NAMALWA (cell line): ENCODE results near the gene PRR20B.
"Not testable (repeated sequence)": the region's sequence is repeated elsewhere in the genome, so short reads cannot be mapped to it uniquely, and the experiment has no call there.

Experiments used
- DNase-seq: peaks from one replicate; pipeline ENCODE4 v3.0.0-alpha.2; 2015; ENCODE audit warnings: low spot score

The PRR20B gene

GRCh38 chr13:57147188-57147587 is at the start of gene PRR20B:
Gene PRR20B, plus strand, starts transcription at chr13:57147488. Its CDS starts 387 bp downstream, at chr13:57147875.
- DNase-seq: not testable (repeated sequence)

GRCh38 chr13:57114945-57115344 is 32.3 kb upstream of the PRR20B start:
- no peak for DNase-seq

- DNase-seq: no peak
Observed at GRCh38 chr13:57123681-57124080, 23.6 kb upstream of the PRR20B start.

- no peak for DNase-seq
Observed at GRCh38 chr13:57128909-57129308, 18.4 kb upstream of the PRR20B start.

- DNase-seq: no peak
Observed at GRCh38 chr13:57136093-57136492, 11.2 kb upstream of the PRR20B start.

- no peak for DNase-seq
Observed at GRCh38 chr13:57137585-57137984, 9.7 kb upstream of the PRR20B start.

GRCh38 chr13:57138988-57139387 is 8.3 kb upstream of the PRR20B start:
- DNase-seq: no peak

- DNase-seq: not testable (repeated sequence)
Observed at GRCh38 chr13:57139781-57140180, 7.5 kb upstream of the PRR20B start.

- DNase-seq: not testable (repeated sequence)
Observed at GRCh38 chr13:57140235-57140968, 6.9 kb upstream of the PRR20B start, which contains the start of gene PRR20A. Gene PRR20A, plus strand, starts transcription at chr13:57140918. Its CDS starts 387 bp downstream, at chr13:57141305.

- DNase-seq: not testable (repeated sequence)
Observed at GRCh38 chr13:57148106-57148505, 818 bp downstream of the PRR20B start.

- DNase-seq: not testable (repeated sequence)
Observed at GRCh38 chr13:57153761-57154160, 6.5 kb downstream of the PRR20B start, which contains the start of gene PRR20C. Gene PRR20C, plus strand, starts transcription at chr13:57154061. Its CDS starts 387 bp downstream, at chr13:57154448.

GRCh38 chr13:57160332-57160731 is 13.0 kb downstream of the PRR20B start, which contains the start of gene PRR20D:
Gene PRR20D, plus strand, starts transcription at chr13:57160632. Its CDS starts 387 bp downstream, at chr13:57161019.
- not testable (repeated sequence) for DNase-seq

GRCh38 chr13:57166897-57167296 is 19.6 kb downstream of the PRR20B start, which contains the start of gene PRR20E:
Gene PRR20E, plus strand, starts transcription at chr13:57167197. Its CDS starts 387 bp downstream, at chr13:57167584.
- not testable (repeated sequence) for DNase-seq

GRCh38 chr13:57191667-57192066 is 44.4 kb downstream of the PRR20B start:
- no peak for DNase-seq
